ENCODE measurements around the gene HRAS. TPM values are rescaled to one million over a fixed set of nuclear protein-coding genes. Genes with fewer than 3 reads are reported as not detected.

HRAS gene
- total and polyA plus RNA-seq, 2 of the 13 experiments (the other 11 are each of a cell fraction or from before 2014, with no cell fraction given), result 32.9 to 50.0 TPM

DNA sequence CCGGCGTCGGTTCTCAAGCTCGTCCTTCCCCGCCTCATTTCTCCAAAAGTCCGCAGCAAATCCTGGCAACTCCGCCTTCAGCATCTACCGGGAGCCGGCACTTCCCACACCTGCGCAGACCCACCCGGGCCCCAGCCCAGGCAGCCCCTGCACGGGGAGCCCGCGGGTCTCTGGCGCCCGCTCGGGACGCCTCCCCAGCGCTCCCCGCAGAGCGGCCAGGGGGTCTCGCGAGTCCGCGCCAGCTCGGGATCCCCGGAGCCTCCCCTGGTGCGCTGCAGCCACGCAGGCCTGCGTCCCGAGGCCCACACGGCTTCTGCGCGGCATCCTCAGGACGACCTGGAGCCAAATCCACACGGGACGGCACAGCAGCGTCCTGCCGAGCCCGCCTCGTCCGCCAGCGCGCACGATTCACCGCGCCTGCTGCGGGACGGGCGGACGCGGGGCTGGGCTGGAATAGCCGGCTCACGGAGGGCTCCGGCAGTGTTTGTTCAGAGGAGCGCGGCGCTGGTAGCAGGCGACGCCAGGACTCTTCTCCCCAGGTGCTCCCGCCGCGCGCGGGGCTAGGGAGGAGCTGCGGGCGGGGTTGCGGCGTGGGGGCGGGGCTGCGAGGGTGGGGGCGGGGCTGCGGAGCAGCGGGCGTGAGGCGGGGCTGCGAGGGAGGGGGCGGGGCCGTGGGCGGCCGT lies 40.1 kb upstream of the HRAS start (continued):
- TF ChIP-seq YEATS2 (CRISPR knock-in tag; IDR thresholded peaks at IDR 0.05; ENCODE audit: borderline replicate concordance), result no peak
- no peak for TF ChIP-seq LCORL (IDR thresholded peaks at IDR 0.05)
- no peak for TF ChIP-seq LCORL (CRISPR knock-in tag; IDR thresholded peaks at IDR 0.05)
- TF ChIP-seq, protein P1, sequence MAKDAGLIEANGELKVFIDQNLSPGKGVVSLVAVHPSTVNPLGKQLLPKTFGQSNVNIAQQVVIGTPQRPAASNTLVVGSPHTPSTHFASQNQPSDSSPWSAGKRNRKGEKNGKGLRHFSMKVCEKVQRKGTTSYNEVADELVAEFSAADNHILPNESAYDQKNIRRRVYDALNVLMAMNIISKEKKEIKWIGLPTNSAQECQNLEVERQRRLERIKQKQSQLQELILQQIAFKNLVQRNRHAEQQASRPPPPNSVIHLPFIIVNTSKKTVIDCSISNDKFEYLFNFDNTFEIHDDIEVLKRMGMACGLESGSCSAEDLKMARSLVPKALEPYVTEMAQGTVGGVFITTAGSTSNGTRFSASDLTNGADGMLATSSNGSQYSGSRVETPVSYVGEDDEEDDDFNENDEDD (CRISPR knock-in tag; IDR thresholded peaks at IDR 0.05; ENCODE audit: borderline replicate concordance), result peak; percentile 69; the same call in 1 of the 2 replicates
- TF ChIP-seq MBD4 (IDR thresholded peaks at IDR 0.05; ENCODE audit: borderline replicate concordance, low read length), result no peak
- TF ChIP-seq CREM (IDR thresholded peaks at IDR 0.05), result no peak
- TF ChIP-seq CREM (CRISPR knock-in tag; IDR thresholded peaks at IDR 0.05), result no peak
- TF ChIP-seq, protein P2, sequence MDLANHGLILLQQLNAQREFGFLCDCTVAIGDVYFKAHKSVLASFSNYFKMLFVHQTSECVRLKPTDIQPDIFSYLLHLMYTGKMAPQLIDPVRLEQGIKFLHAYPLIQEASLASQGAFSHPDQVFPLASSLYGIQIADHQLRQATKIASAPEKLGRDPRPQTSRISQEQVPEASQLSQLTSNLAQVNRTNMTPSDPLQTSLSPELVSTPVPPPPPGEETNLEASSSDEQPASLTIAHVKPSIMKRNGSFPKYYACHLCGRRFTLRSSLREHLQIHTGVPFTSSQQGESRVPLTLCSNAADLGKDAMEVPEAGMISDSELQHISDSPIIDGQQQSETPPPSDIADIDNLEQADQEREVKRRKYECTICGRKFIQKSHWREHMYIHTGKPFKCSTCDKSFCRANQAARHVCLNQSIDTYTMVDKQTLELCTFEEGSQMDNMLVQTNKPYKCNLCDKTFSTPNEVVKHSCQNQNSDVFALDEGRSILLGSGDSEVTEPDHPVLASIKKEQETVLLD (CRISPR knock-in tag; IDR thresholded peaks at IDR 0.05; ENCODE audit: low read depth), result no peak
- TF ChIP-seq PAWR (CRISPR knock-in tag; IDR thresholded peaks at IDR 0.05; ENCODE audit: borderline replicate concordance), result no peak
- no peak for TF ChIP-seq ZNF569 (CRISPR knock-in tag; IDR thresholded peaks at IDR 0.05; ENCODE audit: borderline replicate concordance)
- TF ChIP-seq ELF3 (CRISPR knock-in tag; IDR thresholded peaks at IDR 0.05), result no peak
- TF ChIP-seq ZNF841 (CRISPR knock-in tag; IDR thresholded peaks at IDR 0.05; ENCODE audit: borderline replicate concordance), result no peak
- TF ChIP-seq ZNF7 (CRISPR knock-in tag; IDR thresholded peaks at IDR 0.05), result no peak
- TF ChIP-seq IKZF5 (CRISPR knock-in tag; IDR thresholded peaks at IDR 0.05), result no peak; the same call in 1 of the 2 replicates
- TF ChIP-seq NFE2L1 (CRISPR knock-in tag; IDR thresholded peaks at IDR 0.05; ENCODE audit: borderline replicate concordance), result no peak
- peak; percentile 36; the same call in 1 of the 2 replicates for TF ChIP-seq ARNT2 (CRISPR knock-in tag; IDR thresholded peaks at IDR 0.05; ENCODE audit: low read depth)
- TF ChIP-seq BRD4 (CRISPR knock-in tag; IDR thresholded peaks at IDR 0.05), result no peak
- no peak for TF ChIP-seq CCDC6 (CRISPR knock-in tag; IDR thresholded peaks at IDR 0.05)
- TF ChIP-seq KLF9 (CRISPR knock-in tag; IDR thresholded peaks at IDR 0.05; ENCODE audit: low read depth), result no peak
- TF ChIP-seq DNMT1 (CRISPR knock-in tag; IDR thresholded peaks at IDR 0.05), result no peak
- TF ChIP-seq ATF7 (IDR thresholded peaks at IDR 0.05), result no peak
- peak; percentile 40; the same call in 1 of the 2 replicates for TF ChIP-seq ATF7 (CRISPR knock-in tag; IDR thresholded peaks at IDR 0.05)
- TF ChIP-seq AHR (CRISPR knock-in tag; IDR thresholded peaks at IDR 0.05), result no peak; the same call in 1 of the 2 replicates
- no peak for TF ChIP-seq SMAD1 (CRISPR knock-in tag; IDR thresholded peaks at IDR 0.05; ENCODE audit: borderline replicate concordance, low read depth)
- peak; percentile 53 for TF ChIP-seq ZNF724P (CRISPR knock-in tag; IDR thresholded peaks at IDR 0.05; ENCODE audit: borderline replicate concordance)
- TF ChIP-seq ZFP36 (IDR thresholded peaks at IDR 0.05; ENCODE audit: borderline replicate concordance, low read depth, low read length, partially characterized antibody), result no peak
- TF ChIP-seq ZNF136 (CRISPR knock-in tag; IDR thresholded peaks at IDR 0.05; ENCODE audit: low read depth), result no peak
- TF ChIP-seq NR2C2 (CRISPR knock-in tag; IDR thresholded peaks at IDR 0.05; ENCODE audit: borderline replicate concordance), result no peak
